SJCRH30 (cell line): ENCODE data around the gene PARVB. TPM values are rescaled to one million over a fixed set of nuclear protein-coding genes. Genes with fewer than 3 reads are reported as not detected.
"Not testable (repeated sequence)": the region's sequence is repeated elsewhere in the genome, so short reads cannot be mapped to it uniquely, and the experiment has no call there.

Source experiments
- DNase-seq, 2 experiments: peaks; one replicate each; pipeline ENCODE4 v3.0.0-alpha.2; 2015 to 2020
- H3K27ac ChIP-seq: fragments of 250-450 bp; sonication (Bioruptor Pico); 2 replicates; pipeline ENCODE4 v1.5.1; 2020; ENCODE audit warnings: mild to moderate bottlenecking, moderate library complexity
- H3K27me3 ChIP-seq: fragments of 250-450 bp; sonication (Bioruptor Pico); 2 replicates; pipeline ENCODE4 v1.5.1; 2020; ENCODE audit warnings: mild to moderate bottlenecking, moderate library complexity
- H3K36me3 ChIP-seq: fragments of 250-450 bp; sonication (Bioruptor Pico); 2 replicates; pipeline ENCODE4 v1.5.1; 2020; ENCODE audit warnings: mild to moderate bottlenecking, moderate library complexity
- H3K4me1 ChIP-seq: fragments of 250-450 bp; sonication (Bioruptor Pico); 2 replicates; pipeline ENCODE4 v1.5.1; 2020; ENCODE audit warnings: mild to moderate bottlenecking, moderate library complexity
- H3K4me3 ChIP-seq: fragments of 250-450 bp; sonication (Bioruptor Pico); 2 replicates; pipeline ENCODE4 v1.5.1; 2020; ENCODE audit warnings: mild to moderate bottlenecking, moderate library complexity
- H3K9me3 ChIP-seq: fragments of 250-450 bp; sonication (Bioruptor Pico); replicated peaks from 2 replicates; pipeline ENCODE4 v1.5.1; 2020; ENCODE audit warnings: mild to moderate bottlenecking, moderate library complexity
- total RNA-seq: library from RNA; depleted of rRNA; stranded (reverse); fragments of >200 nt; shearing (Covaris generic); gene quantifications from 2 replicates; pipeline ENCODE4 v1.2.3, GENCODE V29; 2014

The PARVB gene
- total RNA-seq, 1 experiment from 2014 or later: not detected

- no peaks in the 10 kb centered on the region for H3K9me3 ChIP-seq
- H3K27me3 ChIP-seq: no peaks in the 10 kb centered on the region
- H3K27ac ChIP-seq: no peak overlapping the region
- H3K4me1 ChIP-seq: no peaks in the 10 kb centered on the region
- DNase-seq: no peak
- no peaks in the 10 kb centered on the region for H3K36me3 ChIP-seq
- H3K4me3 ChIP-seq: no peak overlapping the region
Measured at GRCh38 chr22:44004104-44004460, 20.0 kb upstream of the PARVB start.

- no peak for DNase-seq
- Histone ChIP-seq H3K27me3 (no peaks in the 10 kb centered on the region), H3K36me3 (no peaks in the 10 kb centered on the region), H3K9me3 (no peaks in the 10 kb centered on the region), H3K4me1 (no peaks in the 10 kb centered on the region), H3K4me3 (no peak overlapping the region), H3K27ac (no peak overlapping the region)
Measured at GRCh38 chr22:44005524-44005923, 18.6 kb upstream of the PARVB start.

- no peak for DNase-seq
- H3K27me3 ChIP-seq: no peaks in the 10 kb centered on the region
Measured at GRCh38 chr22:44012162-44012561, 11.9 kb upstream of the PARVB start.

GRCh38 chr22:44012591-44012990 is 11.5 kb upstream of the PARVB start:
- no peak for DNase-seq
- H3K9me3 ChIP-seq: no peaks in the 10 kb centered on the region
- no peak overlapping the region for H3K4me3 ChIP-seq
- H3K36me3 ChIP-seq: no peaks in the 10 kb centered on the region
- no peaks in the 10 kb centered on the region for H3K4me1 ChIP-seq
- no peak overlapping the region for H3K27ac ChIP-seq
- H3K27me3 ChIP-seq: no peaks in the 10 kb centered on the region

More at GRCh38 chr22:44012162-44012561, 11.9 kb upstream of the PARVB start:
- no peaks in the 10 kb centered on the region for H3K4me1 ChIP-seq
- no peak overlapping the region for H3K4me3 ChIP-seq
- H3K9me3 ChIP-seq: no peaks in the 10 kb centered on the region
- no peaks in the 10 kb centered on the region for H3K36me3 ChIP-seq
- H3K27ac ChIP-seq: no peak overlapping the region

GRCh38 chr22:44014241-44014640 is 9.9 kb upstream of the PARVB start:
- Histone ChIP-seq H3K27me3 (no peaks in the 10 kb centered on the region), H3K9me3 (no peaks in the 10 kb centered on the region), H3K36me3 (no peaks in the 10 kb centered on the region), H3K27ac (no peak overlapping the region), H3K4me3 (no peak overlapping the region), H3K4me1 (no peaks in the 10 kb centered on the region)
- no peak for DNase-seq

- H3K27me3 ChIP-seq, H3K27ac ChIP-seq, H3K4me1 ChIP-seq, DNase-seq, H3K36me3 ChIP-seq, H3K9me3 ChIP-seq, H3K4me3 ChIP-seq: not testable (repeated sequence)
Measured at GRCh38 chr22:44016586-44016985, 7.5 kb upstream of the PARVB start.

GRCh38 chr22:44018594-44018993 is 5.5 kb upstream of the PARVB start:
- Histone ChIP-seq H3K27ac (no peak overlapping the region), H3K27me3 (no peaks in the 10 kb centered on the region), H3K4me3 (no peak overlapping the region), H3K9me3 (no peaks in the 10 kb centered on the region), H3K36me3 (no peaks in the 10 kb centered on the region), H3K4me1 (no peaks in the 10 kb centered on the region)
- no peak for DNase-seq

- H3K4me1 ChIP-seq: no peaks in the 10 kb centered on the region
- H3K9me3 ChIP-seq: no peaks in the 10 kb centered on the region
- no peak overlapping the region for H3K4me3 ChIP-seq
- DNase-seq: no peak
- no peaks in the 10 kb centered on the region for H3K36me3 ChIP-seq
- H3K27me3 ChIP-seq: no peaks in the 10 kb centered on the region
- H3K27ac ChIP-seq: no peak overlapping the region
Measured at GRCh38 chr22:44019416-44019815, 4.7 kb upstream of the PARVB start.

GRCh38 chr22:44019846-44020245 is 4.3 kb upstream of the PARVB start:
- Histone ChIP-seq H3K27me3 (no peaks in the 10 kb centered on the region), H3K36me3 (no peaks in the 10 kb centered on the region), H3K9me3 (no peaks in the 10 kb centered on the region), H3K27ac (no peak overlapping the region), H3K4me3 (no peak overlapping the region), H3K4me1 (no peaks in the 10 kb centered on the region)
- no peak for DNase-seq

- no peak for DNase-seq
- no peaks in the 10 kb centered on the region for H3K9me3 ChIP-seq
- no peaks in the 10 kb centered on the region for H3K36me3 ChIP-seq
- H3K27me3 ChIP-seq: no peaks in the 10 kb centered on the region
- no peak overlapping the region for H3K27ac ChIP-seq
- H3K4me1 ChIP-seq: no peaks in the 10 kb centered on the region
- no peak overlapping the region for H3K4me3 ChIP-seq
Measured at GRCh38 chr22:44020981-44021380, 3.1 kb upstream of the PARVB start.

GRCh38 chr22:44023404-44024287 is 456 bp upstream of the PARVB start:
- no peak overlapping the region for H3K27ac ChIP-seq
- H3K27me3 ChIP-seq: no peaks in the 10 kb centered on the region
- H3K4me3 ChIP-seq: no peak overlapping the region
- H3K36me3 ChIP-seq: no peaks in the 10 kb centered on the region
- no peak for DNase-seq
- no peaks in the 10 kb centered on the region for H3K9me3 ChIP-seq
- peaks cover 7% of the 10 kb centered on the region; the same call in 1 of the 2 replicates for H3K4me1 ChIP-seq

GRCh38 chr22:44025171-44026065 is 1.3 kb downstream of the PARVB start:
- H3K4me1 ChIP-seq: peaks cover 7% of the 10 kb centered on the region; the same call in 1 of the 2 replicates
- H3K27me3 ChIP-seq: no peaks in the 10 kb centered on the region
- H3K4me3 ChIP-seq: no peak overlapping the region
- DNase-seq: no peak
- H3K36me3 ChIP-seq: no peaks in the 10 kb centered on the region
- no peak overlapping the region for H3K27ac ChIP-seq
- H3K9me3 ChIP-seq: no peaks in the 10 kb centered on the region

- Histone ChIP-seq H3K36me3 (no peaks in the 10 kb centered on the region), H3K4me3 (no peak overlapping the region), H3K27me3 (no peaks in the 10 kb centered on the region), H3K9me3 (no peaks in the 10 kb centered on the region), H3K4me1 (peaks cover 7% of the 10 kb centered on the region; the same call in 1 of the 2 replicates), H3K27ac (no peak overlapping the region; the same call in 1 of the 2 replicates)
- DNase-seq: no peak
Measured at GRCh38 chr22:44026066-44026629, 2.0 kb downstream of the PARVB start.

- H3K4me3 ChIP-seq: peak overlapping the region; percentile 32
Measured at GRCh38 chr22:44026630-44027511, 2.8 kb downstream of the PARVB start.

More at GRCh38 chr22:44026630-44027511, 2.8 kb downstream of the PARVB start:
- H3K9me3 ChIP-seq: no peaks in the 10 kb centered on the region
- H3K27me3 ChIP-seq: no peaks in the 10 kb centered on the region
- peak; percentile 53 to 57 for DNase-seq
- H3K36me3 ChIP-seq: no peaks in the 10 kb centered on the region
- peak overlapping the region; percentile 69 for H3K27ac ChIP-seq
- H3K4me1 ChIP-seq: peaks cover 7% of the 10 kb centered on the region; the same call in 1 of the 2 replicates
